Stomach (tissue), 4 donors: Measurements from ENCODE around the gene HK1.

Experiments used
- EP300 ChIP-seq: sonication (generic); formaldehyde crosslinking; IDR thresholded peaks from one replicate; pipeline ENCODE4 v1.6.1; 2017; ENCODE audit warnings: antibody characterized with exemption
- POLR2A ChIP-seq, 4 donors: fragments of 450-650 bp; IDR thresholded peaks; one replicate each; pipeline ENCODE4 v1.6.1; 2016; ENCODE audit warnings: antibody characterized with exemption in 4 of 4, control low read depth in 2 of 4, mild to moderate bottlenecking in 1 of 4, moderate library complexity in 1 of 4
- POLR2AphosphoS5 ChIP-seq, 3 donors: sonication (generic); formaldehyde crosslinking; IDR thresholded peaks; one replicate each; pipeline ENCODE4 v1.6.1; 2016; ENCODE audit warnings: antibody characterized with exemption in 3 of 3
- TF ChIP-seq, protein P1 (sequence below), 7 experiments: fragments of 450-650 bp in 4 of 7; fragments of 200-600 bp in 3 of 7; sonication (generic) in 3 of 7; IDR thresholded peaks; one replicate each; pipeline ENCODE4 v1.5.1; 2016 to 2019; ENCODE audit warnings: antibody characterized with exemption in 7 of 7, control low read depth in 2 of 7, mild to moderate bottlenecking in 1 of 7

DNA sequence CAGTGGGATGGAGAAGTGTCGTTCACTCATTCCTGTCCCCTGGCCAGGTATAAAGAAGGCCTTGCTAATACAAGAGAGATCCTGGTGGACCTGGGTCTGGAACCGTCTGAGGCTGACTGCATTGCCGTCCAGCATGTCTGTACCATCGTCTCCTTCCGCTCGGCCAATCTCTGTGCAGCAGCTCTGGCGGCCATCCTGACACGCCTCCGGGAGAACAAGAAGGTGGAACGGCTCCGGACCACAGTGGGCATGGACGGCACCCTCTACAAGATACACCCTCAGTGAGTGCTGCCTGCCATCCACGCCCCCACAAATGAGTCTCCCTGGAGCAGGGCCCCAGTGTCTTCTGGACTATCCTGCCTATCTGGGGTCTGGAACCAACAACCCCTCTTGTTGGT, 31.0 kb upstream of the HK1 start:
- TF ChIP-seq EP300 = no peak
- no peak for TF ChIP-seq POLR2A (IDR thresholded peaks at IDR 0.05)
- TF ChIP-seq, protein P1, sequence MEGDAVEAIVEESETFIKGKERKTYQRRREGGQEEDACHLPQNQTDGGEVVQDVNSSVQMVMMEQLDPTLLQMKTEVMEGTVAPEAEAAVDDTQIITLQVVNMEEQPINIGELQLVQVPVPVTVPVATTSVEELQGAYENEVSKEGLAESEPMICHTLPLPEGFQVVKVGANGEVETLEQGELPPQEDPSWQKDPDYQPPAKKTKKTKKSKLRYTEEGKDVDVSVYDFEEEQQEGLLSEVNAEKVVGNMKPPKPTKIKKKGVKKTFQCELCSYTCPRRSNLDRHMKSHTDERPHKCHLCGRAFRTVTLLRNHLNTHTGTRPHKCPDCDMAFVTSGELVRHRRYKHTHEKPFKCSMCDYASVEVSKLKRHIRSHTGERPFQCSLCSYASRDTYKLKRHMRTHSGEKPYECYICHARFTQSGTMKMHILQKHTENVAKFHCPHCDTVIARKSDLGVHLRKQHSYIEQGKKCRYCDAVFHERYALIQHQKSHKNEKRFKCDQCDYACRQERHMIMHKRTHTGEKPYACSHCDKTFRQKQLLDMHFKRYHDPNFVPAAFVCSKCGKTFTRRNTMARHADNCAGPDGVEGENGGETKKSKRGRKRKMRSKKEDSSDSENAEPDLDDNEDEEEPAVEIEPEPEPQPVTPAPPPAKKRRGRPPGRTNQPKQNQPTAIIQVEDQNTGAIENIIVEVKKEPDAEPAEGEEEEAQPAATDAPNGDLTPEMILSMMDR (IDR thresholded peaks at IDR 0.05) = no peak
- TF ChIP-seq POLR2AphosphoS5 (IDR thresholded peaks at IDR 0.05) = no peak
